IPS DF 6.9 (cell line): Measurements from ENCODE around the gene KCNQ1.

ENCODE experiments used
- DNase-seq: peaks from one replicate; pipeline ENCODE4 v3.0.0-alpha.2; 2013; ENCODE audit warnings: low read depth, low spot score
- H3K27ac ChIP-seq: one replicate; pipeline ENCODE4 v1.5.1; 2013; ENCODE audit warnings: low read length, control low read depth
- H3K27me3 ChIP-seq: 2 replicates; pipeline ENCODE4 v1.6.1; 2013; ENCODE audit warnings: mild to moderate bottlenecking, low read length; ENCODE audit not compliant: control insufficient read depth, insufficient read depth
- H3K36me3 ChIP-seq: 2 replicates; pipeline ENCODE4 v1.6.1; 2013; ENCODE audit warnings: low read length; ENCODE audit not compliant: control insufficient read depth, insufficient read depth
- H3K4me1 ChIP-seq: 2 replicates; pipeline ENCODE4 v1.6.1; 2013; ENCODE audit warnings: low read length; ENCODE audit not compliant: control insufficient read depth, insufficient read depth
- H3K4me3 ChIP-seq: 2 replicates; pipeline ENCODE4 v1.5.1; 2013; ENCODE audit warnings: mild to moderate bottlenecking, low read length
- H3K9me3 ChIP-seq: 2 replicates; pipeline ENCODE4 v1.6.1; 2013; ENCODE audit warnings: low read length, inconsistent platforms; ENCODE audit not compliant: control insufficient read depth, insufficient read depth
- WGBS: extraction: QIAGEN DNeasy Blood & Tissue Kit; methylation state at CpG from one replicate; pipeline ENCODE4 v1.1.7; 2013; ENCODE audit warnings: mixed read lengths, missing lambda C conversion rate; ENCODE audit not compliant: insufficient read length, insufficient coverage; 5-methylcytosine and 5-hydroxymethylcytosine counted together

The KCNQ1 gene

DNA sequence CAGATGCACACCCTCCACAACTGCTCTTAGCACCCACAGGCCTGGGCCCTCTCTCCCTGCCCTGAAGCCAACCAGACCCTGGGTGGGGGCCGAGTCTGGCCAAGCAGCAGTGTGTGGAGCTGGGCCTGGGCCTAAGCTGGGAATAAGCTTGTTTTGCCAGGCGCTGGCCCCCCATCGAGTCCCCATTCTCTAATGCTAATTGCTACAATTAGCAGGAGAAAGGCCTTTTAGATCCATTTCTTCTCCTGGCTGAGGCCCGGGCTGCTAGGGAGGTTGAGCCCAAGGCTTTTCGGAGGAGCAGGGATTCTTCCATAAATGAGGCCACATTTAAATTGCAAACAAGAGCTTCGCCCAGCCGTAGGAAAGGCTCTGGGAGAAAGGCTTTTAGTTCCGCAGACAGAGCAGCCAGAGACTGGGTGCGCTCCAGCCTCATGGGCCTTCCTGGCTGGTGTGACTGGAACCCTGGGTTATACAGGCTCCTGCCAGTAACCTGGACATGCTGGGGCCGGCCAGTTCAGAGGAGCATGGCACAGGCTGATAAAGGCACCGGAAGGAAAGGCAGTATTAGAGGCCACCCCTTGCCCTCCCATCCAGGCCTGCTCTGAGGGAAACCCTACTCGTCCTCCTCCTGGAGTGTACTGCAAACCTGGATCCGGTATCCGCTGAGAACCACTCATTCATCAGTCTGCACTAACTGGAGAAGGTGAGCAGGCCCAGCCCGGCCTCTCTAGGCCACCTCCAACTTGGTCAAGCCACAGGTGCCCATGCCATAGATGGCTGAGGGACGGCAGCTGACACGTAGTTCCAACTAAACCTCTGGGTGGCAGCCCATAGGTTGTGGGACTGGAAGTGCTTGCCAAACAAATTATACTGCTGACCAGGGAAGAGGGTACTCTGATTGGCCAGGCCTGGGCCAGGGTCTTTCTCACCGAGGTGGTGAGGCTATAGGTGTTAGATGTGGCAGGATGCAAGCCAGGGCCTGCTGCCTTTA lies 248.8 kb downstream of the KCNQ1 start:
- Histone ChIP-seq H3K4me1 (peaks cover 43% of the 10 kb centered on the region), H3K27ac (peak overlapping the region; percentile 60), H3K4me3 (no peak overlapping the region), H3K9me3 (no peaks in the 10 kb centered on the region), H3K27me3 (no peaks in the 10 kb centered on the region), H3K36me3 (no peaks in the 10 kb centered on the region; the same call in 1 of the 2 replicates)
- peak; percentile 85 for DNase-seq
- no CpG with 5 or more reads among the region's 18 CpGs for WGBS

DNA sequence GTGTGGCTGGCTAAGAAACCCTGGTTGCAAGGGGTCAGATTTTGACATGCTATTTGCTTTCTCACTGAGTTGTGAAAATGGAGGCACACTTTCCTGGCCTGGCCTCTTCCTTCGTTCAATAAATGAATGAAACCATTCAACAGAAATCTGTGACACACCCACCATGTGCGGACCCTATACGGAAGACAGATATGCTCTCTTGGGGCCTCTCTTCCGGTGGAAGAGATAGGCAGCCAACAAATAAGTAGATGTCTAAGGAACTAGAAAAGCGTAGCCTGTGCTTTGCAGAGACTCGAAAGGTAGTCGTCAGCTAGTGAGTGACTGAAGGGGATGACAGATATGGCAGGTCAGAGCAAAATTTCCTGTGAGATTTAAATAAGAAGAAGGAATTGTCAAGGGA lies 249.7 kb downstream of the KCNQ1 start:
- H3K4me3 ChIP-seq, result no peak overlapping the region
- H3K27ac ChIP-seq, result no peak overlapping the region
- H3K9me3 ChIP-seq, result no peaks in the 10 kb centered on the region
- no CpG with 5 or more reads among the region's 7 CpGs for WGBS
- H3K36me3 ChIP-seq, result no peaks in the 10 kb centered on the region; the same call in 1 of the 2 replicates
- peaks cover 39% of the 10 kb centered on the region for H3K4me1 ChIP-seq
- DNase-seq, result no peak
- H3K27me3 ChIP-seq, result no peaks in the 10 kb centered on the region

DNA sequence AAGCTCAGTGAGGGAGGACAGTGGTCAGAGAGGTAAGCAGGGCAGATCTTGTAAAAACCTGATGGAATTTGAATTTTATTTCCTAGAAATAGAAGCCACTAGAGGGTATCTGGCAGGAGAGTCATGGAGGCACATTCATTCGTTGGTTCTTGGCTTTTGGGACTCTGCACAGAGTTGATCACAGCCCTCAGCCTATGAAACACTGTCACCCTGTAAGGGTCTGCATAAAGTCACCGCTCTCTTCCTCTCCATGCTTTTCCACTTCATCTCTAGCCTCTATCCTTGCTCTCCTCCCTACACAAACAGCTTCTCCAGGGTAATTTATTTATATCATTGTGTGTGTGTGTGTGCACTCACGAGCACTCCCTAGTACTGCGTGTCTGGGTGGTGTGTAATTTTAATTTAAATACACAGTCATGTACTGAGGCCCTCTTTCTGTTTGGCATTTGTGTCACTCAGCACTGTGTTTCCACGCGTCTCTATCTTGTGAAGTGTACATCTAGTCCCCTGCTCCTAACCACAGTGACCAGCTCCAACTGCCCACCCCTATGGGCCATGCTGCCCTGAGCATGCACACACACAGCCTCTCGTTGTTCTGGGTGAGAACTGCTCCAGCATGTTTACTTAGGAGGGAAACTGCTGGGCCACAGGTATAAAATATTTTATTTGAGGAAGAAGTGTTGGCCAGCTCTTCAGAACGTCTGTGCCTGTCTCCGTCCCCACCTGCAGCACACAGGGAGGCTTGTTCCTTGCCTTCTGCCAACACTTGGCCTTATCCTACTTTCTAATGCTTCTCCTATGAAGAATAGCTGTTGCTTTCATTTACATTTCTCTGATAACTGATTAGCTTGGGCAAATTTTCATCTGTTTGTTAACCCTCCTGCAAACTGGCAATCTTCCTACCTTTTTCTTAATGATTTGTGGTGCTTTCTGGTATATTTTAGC lies 250.5 kb downstream of the KCNQ1 start:
- no peak for DNase-seq
- Histone ChIP-seq H3K4me3 (no peak overlapping the region), H3K36me3 (no peaks in the 10 kb centered on the region; the same call in 1 of the 2 replicates), H3K27ac (no peak overlapping the region), H3K27me3 (no peaks in the 10 kb centered on the region), H3K9me3 (no peaks in the 10 kb centered on the region), H3K4me1 (peaks cover 33% of the 10 kb centered on the region)
- no CpG with 5 or more reads among the region's 9 CpGs for WGBS

DNA sequence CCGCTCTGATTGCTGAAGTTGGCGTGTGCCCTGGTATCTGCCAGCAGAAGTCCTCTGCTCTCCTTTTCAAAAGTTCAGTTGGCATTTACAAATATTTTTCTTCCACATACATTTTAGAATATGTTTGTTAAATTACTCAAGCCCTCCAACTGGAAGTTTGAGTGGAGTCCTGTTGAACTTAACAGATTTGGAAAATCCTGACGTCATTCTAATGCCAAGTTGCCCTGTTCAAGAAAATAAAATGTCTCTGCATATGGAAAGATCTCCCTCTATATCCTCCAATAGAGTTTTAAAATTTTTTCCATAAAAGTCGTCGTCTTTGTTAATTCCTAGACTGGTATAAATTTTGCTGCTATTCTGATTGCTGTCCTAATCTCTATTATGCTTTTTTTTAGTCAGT lies 251.6 kb downstream of the KCNQ1 start:
- Histone ChIP-seq H3K27me3 (no peaks in the 10 kb centered on the region), H3K36me3 (no peaks in the 10 kb centered on the region; the same call in 1 of the 2 replicates), H3K9me3 (no peaks in the 10 kb centered on the region), H3K27ac (no peak overlapping the region), H3K4me3 (no peak overlapping the region), H3K4me1 (peaks cover 27% of the 10 kb centered on the region)
- DNase-seq, result no peak
- no CpG with 5 or more reads among the region's 5 CpGs for WGBS

DNA sequence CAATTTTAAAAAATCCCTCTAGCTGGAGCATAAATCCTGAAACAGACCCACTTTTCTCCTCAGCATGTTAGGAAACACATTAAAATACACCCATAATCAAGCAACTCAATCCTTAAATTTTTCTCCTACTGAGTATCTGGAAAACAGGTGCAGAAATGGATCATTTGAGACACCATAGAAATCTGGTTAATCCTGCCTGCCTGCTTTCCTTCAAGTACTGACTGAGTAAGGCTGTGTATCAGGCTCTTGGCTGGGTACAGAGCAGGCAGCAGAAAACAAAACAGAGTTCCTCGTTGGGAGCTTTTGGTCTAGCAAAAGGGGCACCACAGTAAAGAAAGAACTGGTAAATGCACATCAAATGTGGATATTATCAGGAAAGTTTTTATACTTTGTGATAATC lies 253.1 kb downstream of the KCNQ1 start:
- Histone ChIP-seq H3K27me3 (no peaks in the 10 kb centered on the region; the same call in 1 of the 2 replicates), H3K27ac (no peak overlapping the region), H3K4me1 (peaks cover 20% of the 10 kb centered on the region), H3K4me3 (no peak overlapping the region), H3K9me3 (no peaks in the 10 kb centered on the region), H3K36me3 (no peaks in the 10 kb centered on the region; the same call in 1 of the 2 replicates)
- WGBS, result no CpG with 5 or more reads among the region's 1 CpG
- no peak for DNase-seq

DNA sequence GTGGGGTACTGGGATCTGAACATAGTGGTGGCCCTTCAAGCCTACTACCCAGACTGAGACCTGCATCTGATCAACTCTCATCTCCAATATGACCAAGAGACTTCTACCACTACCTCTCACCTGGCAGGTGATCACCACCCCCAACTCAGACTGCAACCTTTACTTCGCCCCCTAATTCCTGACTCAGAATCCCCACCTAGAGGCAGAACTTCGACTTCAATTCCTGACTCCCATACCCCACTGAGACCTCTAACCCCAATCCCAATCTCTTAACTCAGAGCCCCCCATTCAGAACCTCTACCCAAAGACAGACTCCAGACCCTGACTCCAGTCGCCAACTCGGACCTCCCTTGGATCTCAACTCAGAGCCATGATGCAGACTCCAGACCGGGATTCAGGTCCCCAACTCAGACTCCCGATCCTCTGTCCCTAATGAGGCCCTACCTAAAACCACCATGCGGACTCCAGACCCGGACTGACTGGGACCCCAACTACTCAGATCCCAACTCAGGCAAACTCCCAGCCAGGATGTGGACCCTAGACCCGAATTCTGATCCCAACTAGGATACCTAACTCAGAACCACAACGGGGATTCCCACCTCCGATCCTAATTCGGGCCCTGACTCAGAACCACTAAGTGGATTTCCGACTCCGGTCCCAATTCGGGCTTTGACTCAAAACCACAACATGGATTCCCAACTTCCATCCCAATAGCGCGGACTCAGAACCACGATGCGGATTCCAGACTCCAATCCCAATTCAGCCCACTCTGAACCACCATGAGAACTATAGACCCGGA lies 253.8 kb downstream of the KCNQ1 start:
- WGBS, result no CpG with 5 or more reads among the region's 20 CpGs
- Histone ChIP-seq H3K27me3 (no peaks in the 10 kb centered on the region; the same call in 1 of the 2 replicates), H3K4me3 (peak overlapping the region; percentile 50; the same call in 1 of the 2 replicates), H3K9me3 (no peaks in the 10 kb centered on the region), H3K27ac (no peak overlapping the region), H3K4me1 (peaks cover 18% of the 10 kb centered on the region), H3K36me3 (no peaks in the 10 kb centered on the region; the same call in 1 of the 2 replicates)
- no peak for DNase-seq

DNA sequence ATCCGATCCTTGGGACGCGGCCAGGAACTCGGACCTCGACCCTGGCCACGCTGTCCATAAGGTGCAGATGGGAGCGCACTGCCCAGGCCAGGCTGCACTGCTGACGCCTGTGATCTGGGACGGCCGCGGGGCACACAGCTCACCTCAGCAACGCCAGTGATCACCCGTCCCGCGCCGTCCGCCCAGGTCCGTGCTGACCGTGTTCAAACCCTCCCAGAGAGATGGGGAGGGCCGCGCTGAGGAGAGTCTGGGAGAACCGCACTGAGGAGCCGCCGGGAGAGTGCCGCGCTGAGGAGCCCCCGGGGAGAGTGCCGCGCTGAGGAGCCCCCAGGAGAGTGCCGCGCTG lies 254.3 kb downstream of the KCNQ1 start:
- Histone ChIP-seq H3K4me3 (peak overlapping the region; percentile 50; the same call in 1 of the 2 replicates), H3K9me3 (no peaks in the 10 kb centered on the region), H3K4me1 (peaks cover 16% of the 10 kb centered on the region), H3K27ac (no peak overlapping the region), H3K36me3 (no peaks in the 10 kb centered on the region; the same call in 1 of the 2 replicates), H3K27me3 (no peaks in the 10 kb centered on the region; the same call in 1 of the 2 replicates)
- DNase-seq, result no peak
- no CpG with 5 or more reads among the region's 31 CpGs for WGBS

DNA sequence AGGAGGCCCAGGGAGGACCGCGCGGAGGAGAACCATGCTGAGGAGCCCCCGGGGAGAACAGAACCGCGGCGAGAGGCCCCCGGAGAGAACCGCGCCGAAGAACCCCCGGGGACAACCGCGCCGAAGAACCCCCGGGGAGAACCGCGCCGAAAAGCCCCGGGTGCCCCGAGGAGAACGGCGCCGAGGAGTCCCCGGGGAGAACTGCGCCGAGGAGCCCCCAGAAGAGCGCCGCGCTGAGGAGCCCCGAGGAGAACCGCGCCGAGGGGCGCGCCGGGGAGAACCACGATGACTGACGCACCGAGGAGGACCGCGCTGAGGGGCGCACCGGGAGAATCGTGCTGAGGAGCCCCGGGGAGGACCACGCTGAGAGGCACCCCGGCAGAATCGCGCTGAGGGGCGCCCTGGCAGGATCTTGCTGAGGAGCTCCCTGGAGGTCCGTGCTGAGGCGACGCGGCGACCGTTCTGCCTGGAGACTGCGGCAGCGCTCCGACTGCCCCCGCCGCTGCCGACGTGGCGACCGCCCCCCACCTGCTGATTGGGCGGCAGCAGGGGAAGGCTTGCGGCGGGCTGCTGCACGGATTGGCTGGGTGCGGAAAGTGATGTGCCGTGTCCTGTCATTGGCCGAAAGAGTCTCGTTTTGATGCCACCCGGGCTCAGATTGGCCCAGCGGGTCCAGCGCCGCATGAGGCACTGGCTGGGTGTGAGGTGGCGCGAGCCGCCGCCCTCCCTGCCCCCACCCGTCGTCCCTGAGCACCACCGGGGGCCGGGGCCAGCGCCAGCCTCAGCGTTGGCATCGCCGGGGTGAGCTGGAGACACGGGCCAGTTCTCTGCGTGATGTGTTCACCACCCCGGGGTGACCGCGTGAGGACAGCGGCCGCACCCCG lies 255.0 kb downstream of the KCNQ1 start, which contains the start of gene KCNQ1OT1:
TSS of gene KCNQ1OT1 (minus strand) at position 464 of the 884 bp plus-strand sequence.
- no peak for DNase-seq
- H3K4me3 ChIP-seq, result peak within 1 kb of the TSS; percentile 50; the same call in 1 of the 2 replicates
- H3K9me3 ChIP-seq, result no peaks in the 10 kb centered on the region
- H3K27me3 ChIP-seq, result no peaks in the 10 kb centered on the region; the same call in 1 of the 2 replicates
- peaks cover 16% of the 10 kb centered on the region for H3K4me1 ChIP-seq
- no peak within 1 kb of the TSS for H3K27ac ChIP-seq
- no peaks in the 10 kb centered on the region; the same call in 1 of the 2 replicates for H3K36me3 ChIP-seq
- no CpG with 5 or more reads among the region's 98 CpGs for WGBS
